B cell (primary cell): ENCODE results near the gene SHC4. TPM values are rescaled to one million over a fixed set of nuclear protein-coding genes. Genes with fewer than 3 reads are reported as not detected.

Experiments
- ATAC-seq: fragments of 200-7000 bp; cut with Tn5 transposase; one replicate; pipeline ENCODE4 v1.10.0; 2021; ENCODE audit warnings: low read depth, mild to moderate bottlenecking, moderate number of reproducible peaks, moderate library complexity
- CTCF ChIA-PET: fragments of 350-600 bp; sonication (Branson Sonifier 250); formaldehyde crosslinking; loops from one replicate; lab custom pipeline; 2021; ENCODE audit warnings: antibody characterized with exemption, inconsistent platforms; lab: Charles Lee
- POLR2A ChIA-PET: fragments of 350-600 bp; sonication (Branson Sonifier 250); formaldehyde crosslinking; loops from one replicate; lab custom pipeline; 2021; ENCODE audit warnings: antibody characterized with exemption; lab: Charles Lee
- DNase-seq: peaks from one replicate; pipeline ENCODE4 v3.0.0; 2013
- H2AFZ ChIP-seq: 2 replicates; pipeline ENCODE4 v1.6.1; 2012; ENCODE audit warnings: mild to moderate bottlenecking, low read depth, low read length; ENCODE audit not compliant: insufficient read depth, poor library complexity, severe bottlenecking
- H3K27ac ChIP-seq, 2 donors: 1 replicate in 1 of 2; 2 replicates in 1 of 2; pipeline ENCODE4 v1.5.1; 2012 to 2013; ENCODE audit warnings: low read length in 2 of 2, mild to moderate bottlenecking in 2 of 2, moderate library complexity in 1 of 2
- H3K27me3 ChIP-seq, 4 experiments: fragments of 200-600 bp in 1 of 4; sonication (generic) in 1 of 4; replicated peaks in 1 of 4; 1 replicate in 2 of 4; 2 replicates in 2 of 4; pipeline versions ENCODE4 v1.6.1 to v1.7.0; 2013 to 2016; ENCODE audit warnings: low read length in 3 of 4, mild to moderate bottlenecking in 2 of 4, mixed read lengths in 1 of 4, moderate library complexity in 1 of 4; ENCODE audit not compliant: insufficient read depth in 4 of 4, control insufficient read depth in 3 of 4; ENCODE audit errors: control extremely low read depth in 1 of 4
- H3K36me3 ChIP-seq, 2 experiments: replicated peaks in 1 of 2; 1 replicate in 1 of 2; 2 replicates in 1 of 2; pipeline versions ENCODE4 v1.6.1 to v1.7.1; 2013; ENCODE audit warnings: low read length in 1 of 2; ENCODE audit not compliant: insufficient read depth in 2 of 2, control insufficient read depth in 1 of 2; ENCODE audit errors: control extremely low read depth in 1 of 2, extremely low read depth in 1 of 2
- H3K4me1 ChIP-seq, 2 donors: fragments of 200-600 bp in 1 of 2; sonication (generic) in 1 of 2; 1 replicate in 1 of 2; 2 replicates in 1 of 2; pipeline versions ENCODE4 v1.5.1 to v1.6.1; 2013 to 2017; ENCODE audit warnings: low read length in 2 of 2; ENCODE audit not compliant: control insufficient read depth in 2 of 2, insufficient read depth in 2 of 2
- H3K4me2 ChIP-seq: replicated peaks from 2 replicates; pipeline ENCODE3; 2012; ENCODE audit warnings: mild to moderate bottlenecking, low read depth, low read length; ENCODE audit not compliant: poor library complexity, severe bottlenecking
- H3K4me3 ChIP-seq, 5 experiments: fragments of 200-600 bp in 1 of 5; sonication (generic) in 1 of 5; 1 replicate in 3 of 5; 2 replicates in 2 of 5; pipeline versions ENCODE4 v1.5.1 to v1.7.0; 2011 to 2016; ENCODE audit warnings: low read length in 4 of 5, mild to moderate bottlenecking in 4 of 5, low read depth in 2 of 5, control low read depth in 1 of 5, moderate library complexity in 1 of 5; ENCODE audit not compliant: insufficient read depth in 1 of 5; ENCODE audit errors: control extremely low read depth in 1 of 5, extremely low read depth in 1 of 5
- H3K79me2 ChIP-seq: fragments of 200-600 bp; sonication (generic); one replicate; pipeline ENCODE4 v1.6.0; 2016; ENCODE audit warnings: low read length; ENCODE audit not compliant: control insufficient read depth, insufficient read depth
- H3K9ac ChIP-seq: fragments of 200-600 bp; sonication (generic); 2 replicates; pipeline ENCODE4 v1.6.1; 2017; ENCODE audit warnings: mild to moderate bottlenecking, low read length, moderate library complexity
- H3K9me3 ChIP-seq, 3 donors: one replicate each; pipeline versions ENCODE4 v1.6.1 to v1.7.1; 2013; ENCODE audit warnings: low read length in 2 of 3; ENCODE audit not compliant: control insufficient read depth in 2 of 3, insufficient read depth in 1 of 3; ENCODE audit errors: control extremely low read depth in 1 of 3
- H4K20me1 ChIP-seq: 2 replicates; pipeline ENCODE4 v1.6.0; 2012; ENCODE audit warnings: mild to moderate bottlenecking, low read length; ENCODE audit not compliant: insufficient read depth, control insufficient read depth, poor library complexity, severe bottlenecking
- H3K27ac Mint-ChIP-seq: one replicate; pipeline ENCODE4 v1.8.0; 2021; ENCODE audit warnings: mixed read lengths
- H3K27me3 Mint-ChIP-seq: one replicate; pipeline ENCODE4 v1.8.0; 2021; ENCODE audit warnings: mixed read lengths
- H3K4me1 Mint-ChIP-seq: one replicate; pipeline ENCODE4 v1.8.0; 2021; ENCODE audit warnings: mixed read lengths
- H3K4me3 Mint-ChIP-seq: one replicate; pipeline ENCODE4 v1.8.0; 2021; ENCODE audit warnings: mixed read lengths
- H3K9me3 Mint-ChIP-seq: one replicate; pipeline ENCODE4 v1.8.0; 2022; ENCODE audit warnings: mixed read lengths; ENCODE audit not compliant: insufficient read depth
- CTCF ChIP-seq: fragments of 200-600 bp; IDR thresholded peaks from one replicate; pipeline ENCODE4 v1.8.0; 2022; ENCODE audit warnings: antibody characterized with exemption, mild to moderate bottlenecking
- EZH2 ChIP-seq: IDR thresholded peaks from 2 replicates; pipeline ENCODE4 v1.6.1; 2012; ENCODE audit warnings: borderline replicate concordance, low read depth, mild to moderate bottlenecking, moderate library complexity, low read length; ENCODE audit not compliant: insufficient read depth, poor library complexity, severe bottlenecking
- WGBS: methylation state at CpG from one replicate; pipeline ENCODE4 v1.1.5; 2013; ENCODE audit warnings: missing lambda C conversion rate; ENCODE audit not compliant: insufficient coverage; 5-methylcytosine and 5-hydroxymethylcytosine counted together
- intact Hi-C: fragments of 100-400 bp; cut with micrococcal nuclease; formaldehyde crosslinking; loops from one replicate; pipeline ENCODE4 v1.10.0; 2022
- polyA plus RNA-seq: library from polyadenylated mRNA; depleted of rRNA; stranded (reverse); fragments of >200 nt; gene quantifications from 2 replicates; pipeline ENCODE4 v1.2.3, GENCODE V29; 2012
- total RNA-seq, 2 donors: library from RNA; stranded (reverse); fragments of 120-200 nt in 1 of 2; gene quantifications; 1 replicate in 1 of 2; 2 replicates in 1 of 2; pipeline versions ENCODE4 v1.2.3 to v1.2.4, GENCODE V29; 2013 to 2022

The SHC4 gene
- total and polyA plus RNA-seq, 2 donors (not counting 1 experiment from before 2014, with no cell fraction given), result 0.04 to 0.69 TPM

GRCh38 chr15:48803877-48804276 is 159.8 kb downstream of the SHC4 start:
- Histone ChIP-seq H3K27ac (no peak overlapping the region), H3K79me2 (peaks cover 15% of the 10 kb centered on the region), H3K4me2 (no peak overlapping the region), H3K4me1 (peaks cover 4 to 6% of the 10 kb centered on the region in 2 donors), H3K9ac (no peak overlapping the region), H3K36me3 (peaks cover 0 to 2% of the 10 kb centered on the region in 2 experiments), H4K20me1 (no peaks in the 10 kb centered on the region), H3K9me3 (no peaks in the 10 kb centered on the region), H3K4me3 (no peak overlapping the region), H2AFZ (no peak overlapping the region), H3K27me3 (no peaks in the 10 kb centered on the region)
- no peak for TF ChIP-seq CTCF
- no peak for TF ChIP-seq EZH2
- ChIA-PET CTCF (interaction anchor here (0.5 kb wide), 1 partner anchor 21 kb away, joined by 3 read pairs; no protein-coding TSS in a partner anchor), POLR2A (no interaction called here)
- intact Hi-C loops, result no loop called here
- Mint-ChIP-seq H3K4me3 (no peak overlapping the region), H3K27ac (no peak overlapping the region), H3K27me3 (no peaks in the 10 kb centered on the region), H3K9me3 (no peaks in the 10 kb centered on the region), H3K4me1 (peaks cover 18% of the 10 kb centered on the region)
- 100% methylated on average over 1 of the region's 2 CpGs for WGBS
- ATAC-seq (no peak), DNase-seq (no peak)

GRCh38 chr15:48802867-48803266 is 160.9 kb downstream of the SHC4 start:
- Mint-ChIP-seq H3K9me3 (no peaks in the 10 kb centered on the region), H3K4me1 (peaks cover 16% of the 10 kb centered on the region), H3K27ac (no peak overlapping the region), H3K27me3 (no peaks in the 10 kb centered on the region), H3K4me3 (no peak overlapping the region)
- TF ChIP-seq CTCF (no peak), EZH2 (no peak)
- no peak overlapping the region for H2AFZ ChIP-seq
- no peak overlapping the region for H3K27ac ChIP-seq
- H4K20me1 ChIP-seq, result no peaks in the 10 kb centered on the region
- ChIA-PET CTCF (interaction anchor here (1.4 kb wide), 1 partner anchor 446 kb away, joined by 5 read pairs; no protein-coding TSS in a partner anchor), POLR2A (no interaction called here)
- intact Hi-C loops, result no loop called here
- H3K4me3 ChIP-seq, result no peak overlapping the region
- H3K9ac ChIP-seq, result no peak overlapping the region
- H3K79me2 ChIP-seq, result peaks cover 13% of the 10 kb centered on the region
- DNase-seq (no peak), ATAC-seq (no peak)
- H3K4me1 ChIP-seq, result peaks cover 4 to 6% of the 10 kb centered on the region in 2 donors
- no peaks in the 10 kb centered on the region for H3K9me3 ChIP-seq
- H3K4me2 ChIP-seq, result no peak overlapping the region
- H3K27me3 ChIP-seq, result no peaks in the 10 kb centered on the region
- H3K36me3 ChIP-seq, result peaks cover 0 to 2% of the 10 kb centered on the region in 2 experiments
